ENCODE data around the gene C10orf95.

C10orf95 gene

GRCh38 chr10:102433619-102434046, 17.7 kb downstream of the C10orf95 start:
- DNase-seq, result no peak

GRCh38 chr10:102432162-102432950, 19.0 kb downstream of the C10orf95 start, which contains the start of gene CUEDC2:
Gene CUEDC2, minus strand, starts transcription at chr10:102432574. Its CDS starts 7,386 bp downstream, at chr10:102425188.
- peak; percentile 95 for DNase-seq

- DNase-seq, result no peak
These were observed 19.8 kb downstream of the C10orf95 start for GRCh38 chr10:102431452-102432124.

- DNase-seq, result no peak
These were observed 21.9 kb downstream of the C10orf95 start for GRCh38 chr10:102429468-102429867.

- DNase-seq, result no peak
These were observed 24.5 kb downstream of the C10orf95 start for GRCh38 chr10:102426803-102427287.

GRCh38 chr10:102425444-102425843, 25.9 kb downstream of the C10orf95 start:
- no peak for DNase-seq

- no peak for DNase-seq
These were observed 26.4 kb downstream of the C10orf95 start for GRCh38 chr10:102424916-102425315.

- no peak for DNase-seq
These were observed 27.2 kb downstream of the C10orf95 start for GRCh38 chr10:102424145-102424544.

- no peak for DNase-seq
These were observed 27.9 kb downstream of the C10orf95 start for GRCh38 chr10:102423372-102423968.

GRCh38 chr10:102422545-102423129, 28.7 kb downstream of the C10orf95 start:
- DNase-seq, result peak; percentile 48

GRCh38 chr10:102421757-102422512, 29.4 kb downstream of the C10orf95 start:
- DNase-seq, result no peak

- no peak for DNase-seq
These were observed 29.9 kb downstream of the C10orf95 start for GRCh38 chr10:102421507-102421756.

- peak; percentile 95 for DNase-seq
These were observed 30.4 kb downstream of the C10orf95 start, which contains the start of gene FBXL15 for GRCh38 chr10:102420714-102421506. Gene FBXL15, plus strand, starts transcription at chr10:102420836. Its CDS starts 294 bp downstream, at chr10:102421130.

- no peak for DNase-seq
These were observed 31.1 kb downstream of the C10orf95 start for GRCh38 chr10:102420181-102420713.

- peak; percentile 67 for DNase-seq
These were observed 31.8 kb downstream of the C10orf95 start for GRCh38 chr10:102419269-102420180.

GRCh38 chr10:102418622-102419268, 32.6 kb downstream of the C10orf95 start, which contains the start of gene PSD:
Gene PSD, minus strand, starts transcription at chr10:102418785. Its CDS starts 1,747 bp downstream, at chr10:102417038.
- DNase-seq, result no peak

- no peak for DNase-seq
These were observed 34.6 kb downstream of the C10orf95 start for GRCh38 chr10:102416695-102417094.

- no peak for DNase-seq
These were observed 35.1 kb downstream of the C10orf95 start for GRCh38 chr10:102416283-102416682.

GRCh38 chr10:102414749-102415148, 36.6 kb downstream of the C10orf95 start:
- no peak for DNase-seq

Measured in stimulated activated CD4-positive, alpha-beta T cell treated with anti-CD3 and anti-CD28 coated beads, Interleukin-12 subunit alpha, Interleukin-12 subunit beta, amount 100 ng/mL, for 4 hours (primary cell).